Bronchial epithelial cell (primary cell): Measurements from ENCODE around the gene KRTAP5-2. TPM values are rescaled to one million over a fixed set of nuclear protein-coding genes. Genes with fewer than 3 reads are reported as not detected.

Experiments
- DNase-seq: peaks from one replicate; pipeline ENCODE4 v3.0.0-alpha.2; 2010; ENCODE audit warnings: low read depth
- FAIRE-seq: peaks from 2 replicates; lab custom pipeline; 2011; peaks lifted over from hg19 to GRCh38; lab: Jason Lieb, UNC
- H3K27me3 ChIP-seq: 2 replicates; pipeline ENCODE4 v1.5.1; 2011; ENCODE audit warnings: low read length; ENCODE audit not compliant: control insufficient read depth, insufficient read depth
- H3K36me3 ChIP-seq: 2 replicates; pipeline ENCODE4 v1.5.1; 2011; ENCODE audit warnings: low read length; ENCODE audit not compliant: control insufficient read depth, insufficient read depth
- H3K4me3 ChIP-seq: 2 replicates; pipeline ENCODE4 v1.5.1; 2011; ENCODE audit warnings: mild to moderate bottlenecking, low read depth, low read length, control low read depth
- total RNA-seq: library from RNA; depleted of rRNA; stranded (reverse); fragments of >200 nt; gene quantifications from 2 replicates; pipeline ENCODE4 v1.2.1, GENCODE V29; 2014
- TF ChIP-seq, protein P1 (sequence below): IDR thresholded peaks from 2 replicates; pipeline ENCODE4 v1.5.1; 2011; ENCODE audit warnings: mild to moderate bottlenecking, moderate library complexity, low read length, control low read depth, inconsistent platforms; ENCODE audit not compliant: insufficient read depth, severe bottlenecking

The KRTAP5-2 gene
- total RNA-seq, 1 donor from 2014 or later = not detected

DNA sequence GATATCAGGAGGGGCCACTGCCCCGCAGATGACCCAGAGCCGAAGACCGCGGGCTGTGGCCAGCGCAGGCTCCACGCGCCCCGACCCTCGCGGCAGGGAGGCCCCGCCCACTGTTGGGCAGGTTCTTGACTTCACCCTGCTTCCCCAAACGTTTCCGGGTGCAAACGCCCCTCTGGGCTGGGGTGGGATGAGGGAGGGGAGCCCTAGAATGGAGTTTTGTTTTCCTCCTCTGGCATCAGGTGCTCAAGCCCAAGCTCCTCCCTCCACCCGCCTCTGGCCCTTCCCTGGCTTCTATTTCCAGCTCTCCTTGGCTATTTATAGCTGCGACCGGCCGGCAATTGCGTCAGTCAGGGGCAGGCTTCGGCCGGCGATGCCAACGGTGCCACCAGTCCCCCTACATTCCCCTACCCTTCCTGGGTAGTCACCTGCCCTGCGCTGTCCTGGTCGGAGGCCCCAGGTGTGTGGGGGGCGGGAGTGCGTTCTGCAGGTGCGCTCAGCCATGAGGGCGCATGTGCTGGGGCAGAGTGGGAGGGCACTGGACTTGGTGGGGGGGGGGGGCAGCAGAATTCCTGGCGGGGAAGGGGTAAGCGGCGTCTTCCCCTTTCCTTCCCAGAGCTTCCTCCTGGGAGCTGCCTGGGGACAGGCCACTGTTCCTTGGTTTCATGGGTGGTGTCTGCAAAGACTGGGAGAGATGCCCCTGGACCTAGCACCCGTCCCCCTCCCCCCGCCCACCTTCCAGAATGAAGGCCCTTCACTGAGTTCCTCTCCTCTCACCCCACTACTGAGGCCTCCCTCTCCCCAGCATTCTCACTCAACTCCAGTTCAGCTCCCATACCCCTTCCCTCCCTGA lies 49.6 kb downstream of the KRTAP5-2 start:
- peaks cover 26% of the 10 kb centered on the region for H3K27me3 ChIP-seq
- H3K36me3 ChIP-seq = no peaks in the 10 kb centered on the region
- TF ChIP-seq, protein P1, sequence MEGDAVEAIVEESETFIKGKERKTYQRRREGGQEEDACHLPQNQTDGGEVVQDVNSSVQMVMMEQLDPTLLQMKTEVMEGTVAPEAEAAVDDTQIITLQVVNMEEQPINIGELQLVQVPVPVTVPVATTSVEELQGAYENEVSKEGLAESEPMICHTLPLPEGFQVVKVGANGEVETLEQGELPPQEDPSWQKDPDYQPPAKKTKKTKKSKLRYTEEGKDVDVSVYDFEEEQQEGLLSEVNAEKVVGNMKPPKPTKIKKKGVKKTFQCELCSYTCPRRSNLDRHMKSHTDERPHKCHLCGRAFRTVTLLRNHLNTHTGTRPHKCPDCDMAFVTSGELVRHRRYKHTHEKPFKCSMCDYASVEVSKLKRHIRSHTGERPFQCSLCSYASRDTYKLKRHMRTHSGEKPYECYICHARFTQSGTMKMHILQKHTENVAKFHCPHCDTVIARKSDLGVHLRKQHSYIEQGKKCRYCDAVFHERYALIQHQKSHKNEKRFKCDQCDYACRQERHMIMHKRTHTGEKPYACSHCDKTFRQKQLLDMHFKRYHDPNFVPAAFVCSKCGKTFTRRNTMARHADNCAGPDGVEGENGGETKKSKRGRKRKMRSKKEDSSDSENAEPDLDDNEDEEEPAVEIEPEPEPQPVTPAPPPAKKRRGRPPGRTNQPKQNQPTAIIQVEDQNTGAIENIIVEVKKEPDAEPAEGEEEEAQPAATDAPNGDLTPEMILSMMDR = no peak
- H3K4me3 ChIP-seq = peak overlapping the region; percentile 31
- no peak for FAIRE-seq
- peak; percentile 36 for DNase-seq

DNA sequence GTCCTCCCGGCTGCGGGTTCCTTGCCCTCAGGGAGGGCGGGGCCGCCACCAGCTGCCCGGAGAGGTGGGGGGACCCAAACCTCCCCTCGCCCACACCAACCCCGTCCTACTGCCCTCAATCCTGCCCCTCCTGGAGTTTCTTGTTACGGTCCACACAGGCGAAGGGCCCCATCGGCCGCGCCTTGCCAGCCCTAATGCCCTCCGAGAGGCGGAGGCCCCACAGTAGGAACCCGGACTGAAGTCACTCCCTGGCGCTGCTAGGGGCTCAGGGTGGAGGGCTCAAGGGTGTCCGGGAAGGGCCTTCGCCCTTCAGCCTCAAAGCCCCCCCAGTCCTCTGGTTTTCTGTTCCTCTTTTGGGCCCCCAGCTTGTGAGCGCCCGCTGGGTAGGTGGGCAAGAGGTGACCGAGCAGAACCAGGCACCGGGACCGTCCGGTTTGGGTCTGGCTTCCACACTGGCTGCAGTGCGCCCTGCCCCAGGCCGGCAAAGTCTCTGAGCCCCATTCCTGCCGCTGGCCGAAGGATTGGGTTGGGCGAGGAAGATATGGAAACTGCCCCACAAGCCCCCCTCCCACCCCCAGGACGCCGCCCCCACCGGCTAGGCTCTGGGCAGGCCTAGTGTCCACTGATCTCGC lies 50.5 kb downstream of the KRTAP5-2 start:
- H3K4me3 ChIP-seq = no peak overlapping the region
- TF ChIP-seq, protein P1 = no peak
- peaks cover 26% of the 10 kb centered on the region for H3K27me3 ChIP-seq
- DNase-seq (no peak), FAIRE-seq (no peak)
- H3K36me3 ChIP-seq = no peaks in the 10 kb centered on the region

Other genes starting within 250 kb of the KRTAP5-2 start
- gene BRSK2, start 208.4 kb downstream of the KRTAP5-2 start, total RNA-seq = 0.38 TPM in 1 of 2 replicates, not detected in the other
- 38.2 and 41.1 TPM in 2 replicates for gene MOB2, start 111.5 kb downstream of the KRTAP5-2 start, total RNA-seq
- gene DUSP8, start 26.0 kb downstream of the KRTAP5-2 start, total RNA-seq = 0.26 and 0.64 TPM in 2 replicates
- not detected in 2 replicates for gene KRTAP5-1, start 13.0 kb downstream of the KRTAP5-2 start, total RNA-seq
- gene KRTAP5-3, start 10.2 kb upstream of the KRTAP5-2 start, total RNA-seq = not detected in 2 replicates
- not detected in 2 replicates for gene KRTAP5-4, start 23.8 kb upstream of the KRTAP5-2 start, total RNA-seq
- gene KRTAP5-5, start 31.5 kb upstream of the KRTAP5-2 start, total RNA-seq = not detected in 2 replicates
- gene KRTAP5-6, start 98.9 kb upstream of the KRTAP5-2 start, total RNA-seq = not detected in 2 replicates
- 1.3 and 2.4 TPM in 2 replicates for gene IFITM10, start 152.3 kb upstream of the KRTAP5-2 start, total RNA-seq
- gene CTSD, start 165.6 kb upstream of the KRTAP5-2 start, total RNA-seq = 214 and 389 TPM in 2 replicates
- 0.53 and 1.5 TPM in 2 replicates for gene SYT8, start 236.7 kb upstream of the KRTAP5-2 start, total RNA-seq
- 0.26 TPM in 1 of 2 replicates, not detected in the other for gene TNNI2, start 240.7 kb upstream of the KRTAP5-2 start, total RNA-seq